Small intestine (tissue), 7 donors: ENCODE measurements around the gene LPP. TPM values are rescaled to one million over a fixed set of nuclear protein-coding genes. Genes with fewer than 3 reads are reported as not detected.

ENCODE experiments used
- DNase-seq, 2 donors: peaks; one replicate each; pipeline versions ENCODE4 v3.0.0 to v3.0.0-alpha.2; 2013
- FAIRE-seq: peaks from 2 replicates; lab custom pipeline; 2012; peaks lifted over from hg19 to GRCh38; lab: Jason Lieb, UNC
- H3K27ac ChIP-seq, 3 donors: one replicate each; pipeline ENCODE4 v1.5.1; 2013; ENCODE audit warnings: low read length in 2 of 3, mild to moderate bottlenecking in 2 of 3, control low read depth in 1 of 3, inconsistent platforms in 1 of 3, low read depth in 1 of 3, moderate library complexity in 1 of 3
- H3K27me3 ChIP-seq, 3 donors: one replicate each; pipeline ENCODE4 v1.6.1; 2013; ENCODE audit warnings: low read length in 3 of 3, inconsistent platforms in 1 of 3; ENCODE audit not compliant: control insufficient read depth in 3 of 3, insufficient read depth in 3 of 3
- H3K36me3 ChIP-seq, 3 donors: one replicate each; pipeline ENCODE4 v1.6.1; 2013; ENCODE audit warnings: low read length in 3 of 3, inconsistent platforms in 1 of 3, low read depth in 1 of 3, mild to moderate bottlenecking in 1 of 3, moderate library complexity in 1 of 3; ENCODE audit not compliant: control insufficient read depth in 3 of 3, insufficient read depth in 2 of 3
- H3K4me1 ChIP-seq, 3 donors: one replicate each; pipeline ENCODE4 v1.6.1; 2013; ENCODE audit warnings: low read length in 2 of 3, inconsistent platforms in 1 of 3, low read depth in 1 of 3, mild to moderate bottlenecking in 1 of 3, moderate library complexity in 1 of 3; ENCODE audit not compliant: control insufficient read depth in 3 of 3, insufficient read depth in 2 of 3
- H3K4me3 ChIP-seq, 3 donors: one replicate each; pipeline ENCODE4 v1.5.1; 2013; ENCODE audit warnings: low read length in 3 of 3, control low read depth in 1 of 3, inconsistent platforms in 1 of 3, low read depth in 1 of 3, mild to moderate bottlenecking in 1 of 3, moderate library complexity in 1 of 3
- H3K9me3 ChIP-seq, 2 donors: one replicate each; pipeline ENCODE4 v1.6.1; 2013; ENCODE audit warnings: low read depth in 1 of 2, low read length in 1 of 2; ENCODE audit not compliant: control insufficient read depth in 2 of 2, insufficient read depth in 1 of 2
- WGBS, 3 donors: extraction: QIAGEN DNeasy Blood & Tissue Kit; methylation state at CpG; one replicate each; pipeline ENCODE4 v1.1.7; 2013; 5-methylcytosine and 5-hydroxymethylcytosine counted together
- polyA plus RNA-seq, 4 donors: library from polyadenylated mRNA; stranded (reverse) in 3 of 4; unstranded in 1 of 4; fragments of 200-250 nt in 3 of 4; fragments of 120-200 nt in 1 of 4; gene quantifications; one replicate each; pipeline versions ENCODE4 v1.2.1 to v1.2.3, GENCODE V29; 2013
- donor health status: healthy with polysubstance abuse.
- donor health status: control.
- donor health status: control.
- donor health status: Bipolar disorder and iron deficiency.
- donor health status: healthy.

LPP gene
- polyA plus RNA-seq, 4 donors: 5.4 to 35.8 (median 12.4) TPM

DNA sequence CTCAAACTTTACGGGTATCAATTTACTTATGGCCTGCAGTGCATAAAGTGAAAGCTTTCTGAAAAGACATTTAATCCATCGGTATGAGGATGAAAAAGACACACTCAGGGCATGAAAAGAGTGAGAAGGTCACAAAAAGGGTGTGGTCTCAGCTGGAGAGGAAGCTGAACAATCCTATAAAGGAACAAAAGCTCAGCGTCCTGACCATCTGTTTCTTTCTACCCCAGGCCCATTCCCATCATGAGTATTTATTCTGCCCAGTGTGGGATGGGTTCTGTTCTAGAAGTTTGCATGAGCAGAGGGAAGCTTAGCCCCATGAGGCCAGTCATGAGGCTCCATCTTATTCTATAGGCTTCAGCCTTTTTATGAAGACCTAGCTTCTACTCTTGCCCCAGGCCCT is 144.6 kb downstream of the LPP start:
- Histone ChIP-seq H3K4me1 (peaks cover 14 to 38% (median 37%) of the 10 kb centered on the region in 3 donors), H3K27me3 (no peaks in the 10 kb centered on the region), H3K4me3 (no peak overlapping the region), H3K36me3 (peaks cover 0 to 3% (median 0%) of the 10 kb centered on the region in 3 donors), H3K9me3 (no peaks in the 10 kb centered on the region), H3K27ac (peak overlapping the region in 1 of 3 donors; percentile 36)
- DNase-seq (peak in 1 of 2 donors; percentile 29), FAIRE-seq (no peak)
- WGBS, 3 donors: 38 to 52% (median 48%) methylated on average over 3 of the region's 3 CpGs

DNA sequence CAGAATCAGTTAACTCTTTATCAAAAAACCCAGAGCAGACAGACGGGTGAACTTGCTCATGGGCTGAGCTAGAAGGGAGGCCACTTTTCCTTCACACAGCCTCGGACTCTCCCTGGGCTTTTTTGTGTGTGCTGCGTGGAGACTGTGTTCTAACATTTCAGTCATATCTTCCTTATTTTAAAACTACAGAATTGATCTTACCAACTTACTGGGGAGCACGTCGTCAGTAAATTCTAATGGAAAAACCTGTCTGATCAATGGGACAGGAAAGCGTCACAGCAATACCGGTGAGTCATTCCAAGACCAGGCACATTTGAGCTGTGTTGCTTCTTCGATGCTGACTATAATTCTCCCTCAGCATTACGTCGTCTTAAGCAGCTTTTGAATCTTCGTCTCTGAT is 145.1 kb downstream of the LPP start:
- no peaks in the 10 kb centered on the region for H3K27me3 ChIP-seq
- peaks cover 14 to 38% (median 37%) of the 10 kb centered on the region in 3 donors for H3K4me1 ChIP-seq
- DNase-seq (no peak), FAIRE-seq (no peak)
- 76 to 91% (median 80%) methylated on average over 11 of the region's 11 CpGs for WGBS, 3 donors
- no peaks in the 10 kb centered on the region for H3K9me3 ChIP-seq
- peak overlapping the region in 1 of 3 donors; percentile 36 for H3K27ac ChIP-seq
- peaks cover 0 to 3% (median 0%) of the 10 kb centered on the region in 3 donors for H3K36me3 ChIP-seq
- no peak overlapping the region for H3K4me3 ChIP-seq

DNA sequence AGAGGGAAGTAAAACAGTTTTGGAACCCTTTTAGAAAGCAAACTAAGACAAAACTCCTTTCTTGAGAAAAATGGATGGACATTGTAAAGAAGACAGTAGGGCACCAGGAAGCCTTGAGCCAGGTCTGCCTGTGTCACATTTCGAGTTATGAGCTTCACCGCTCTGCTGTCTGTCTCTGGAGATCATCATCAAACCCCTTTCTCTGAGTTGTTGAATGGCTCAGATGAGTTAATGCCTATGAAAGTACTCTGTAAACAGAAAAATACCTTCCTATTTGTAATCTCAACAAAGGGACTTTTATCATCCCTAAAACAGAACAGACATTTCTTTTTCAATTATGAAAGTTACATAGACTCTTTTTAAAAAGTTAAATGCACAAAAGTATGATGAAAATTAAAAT is 145.8 kb downstream of the LPP start:
- Histone ChIP-seq H3K27ac (no peak overlapping the region), H3K4me3 (no peak overlapping the region), H3K27me3 (no peaks in the 10 kb centered on the region), H3K36me3 (peaks cover 0 to 3% (median 0%) of the 10 kb centered on the region in 3 donors), H3K4me1 (peaks cover 14 to 35% (median 32%) of the 10 kb centered on the region in 3 donors), H3K9me3 (no peaks in the 10 kb centered on the region)
- no peak for FAIRE-seq
- 71 to 92% (median 84%) methylated on average over 2 of the region's 2 CpGs for WGBS, 3 donors
- no peak for DNase-seq

DNA sequence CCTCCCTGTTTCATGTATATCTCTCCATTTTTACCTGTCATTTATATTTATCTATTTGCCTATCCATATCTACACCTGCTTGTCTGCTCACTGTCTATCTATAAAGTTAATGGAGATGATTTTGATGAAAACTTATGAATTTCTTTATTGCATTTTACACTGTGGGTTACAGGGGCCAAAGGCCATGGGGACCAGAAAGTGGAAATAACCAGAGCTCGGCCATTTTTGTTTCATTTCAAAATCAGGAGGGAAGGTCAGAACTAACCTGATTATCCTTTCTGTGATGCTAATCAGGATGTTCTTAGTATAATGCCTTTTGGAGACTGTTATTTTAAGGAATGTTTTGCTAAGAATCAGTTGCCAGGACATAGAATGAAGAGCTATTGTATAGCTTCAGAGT is 147.2 kb downstream of the LPP start:
- FAIRE-seq (no peak), DNase-seq (no peak)
- H3K27ac ChIP-seq: no peak overlapping the region
- 85 to 96% (median 88%) methylated on average over 1 of the region's 1 CpG for WGBS, 3 donors
- no peak overlapping the region for H3K4me3 ChIP-seq
- no peaks in the 10 kb centered on the region for H3K9me3 ChIP-seq
- no peaks in the 10 kb centered on the region for H3K27me3 ChIP-seq
- peaks cover 5 to 20% (median 20%) of the 10 kb centered on the region in 3 donors for H3K4me1 ChIP-seq
- H3K36me3 ChIP-seq: peaks cover 0 to 2% (median 0%) of the 10 kb centered on the region in 3 donors

DNA sequence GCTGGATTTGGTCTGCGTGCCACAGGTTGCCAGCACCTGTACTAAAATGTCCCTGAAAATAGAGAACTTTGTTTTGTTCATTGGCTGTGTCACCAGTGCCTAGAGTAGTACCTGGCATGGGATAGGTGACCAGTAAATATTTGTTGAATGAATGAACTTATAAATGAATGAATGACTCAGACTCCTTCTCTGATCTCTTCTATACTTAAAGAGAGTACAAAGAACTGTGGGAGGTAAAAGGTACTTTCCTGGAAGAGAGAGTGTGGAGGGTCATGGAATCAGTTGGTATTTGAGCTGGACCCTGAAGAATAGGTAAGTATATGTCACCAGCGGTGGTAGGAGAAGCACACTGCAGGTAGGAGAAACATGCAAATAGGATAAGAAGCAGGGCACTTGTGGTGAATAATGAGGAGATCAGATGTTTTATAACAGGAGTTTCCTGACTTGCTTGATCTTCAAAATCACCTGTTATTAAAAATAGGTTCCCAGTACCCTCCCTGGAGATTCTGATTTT is 149.4 kb downstream of the LPP start:
- Histone ChIP-seq H3K4me3 (no peak overlapping the region), H3K4me1 (peaks cover 0 to 6% (median 4%) of the 10 kb centered on the region in 3 donors), H3K27ac (no peak overlapping the region), H3K27me3 (no peaks in the 10 kb centered on the region), H3K9me3 (no peaks in the 10 kb centered on the region), H3K36me3 (peaks cover 0 to 6% (median 0%) of the 10 kb centered on the region in 3 donors)
- no peak for FAIRE-seq
- DNase-seq: no peak
- WGBS, 3 donors: 94 to 100% (median 100%) methylated on average over 2 of the region's 2 CpGs

DNA sequence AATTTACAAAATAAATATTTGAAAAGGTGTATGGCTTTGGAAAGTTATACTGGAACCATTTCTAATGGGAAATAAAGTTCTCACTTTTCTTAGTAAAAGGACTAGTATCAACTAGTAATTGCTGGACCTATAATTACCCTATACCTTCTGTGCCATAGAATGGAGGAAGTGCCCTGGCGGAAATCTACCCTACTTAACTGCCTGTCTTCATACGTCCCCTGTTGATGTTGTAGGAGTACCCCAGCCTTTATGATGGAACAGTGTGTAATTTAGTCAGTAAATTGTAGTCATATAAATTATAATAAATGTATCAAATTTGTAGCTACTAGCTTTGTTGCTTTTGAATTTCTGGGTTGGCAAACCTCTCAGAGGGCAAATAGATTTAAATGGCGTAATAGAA is 149.9 kb downstream of the LPP start:
- 93 to 98% (median 93%) methylated on average over 3 of the region's 3 CpGs for WGBS, 3 donors
- Histone ChIP-seq H3K9me3 (no peaks in the 10 kb centered on the region), H3K27me3 (no peaks in the 10 kb centered on the region), H3K36me3 (peaks cover 0 to 6% (median 0%) of the 10 kb centered on the region in 3 donors), H3K4me1 (peaks cover 0 to 2% (median under 1%) of the 10 kb centered on the region in 3 donors), H3K4me3 (no peak overlapping the region), H3K27ac (no peak overlapping the region)
- DNase-seq: no peak
- FAIRE-seq: no peak

DNA sequence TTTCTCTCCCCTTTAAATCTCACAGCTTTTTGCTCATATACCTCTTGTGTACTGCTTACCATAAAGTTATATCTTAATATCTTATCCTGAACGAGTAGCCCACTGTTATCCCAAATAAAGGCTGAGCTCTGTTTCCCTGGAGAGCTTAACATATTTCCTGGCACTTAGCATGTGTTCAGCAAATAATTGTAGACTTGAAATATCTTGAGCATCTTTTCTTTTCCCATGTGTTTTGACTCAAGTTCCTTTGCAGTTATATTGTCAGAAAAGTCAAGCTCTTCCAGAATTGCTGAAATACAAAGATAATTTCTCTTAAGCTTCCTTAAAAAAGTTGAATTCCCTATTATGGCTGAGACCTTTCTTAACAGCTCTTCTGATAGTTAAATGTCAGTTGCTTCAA is 150.5 kb downstream of the LPP start:
- no peaks in the 10 kb centered on the region for H3K9me3 ChIP-seq
- peaks cover 0 to 6% (median 0%) of the 10 kb centered on the region in 3 donors for H3K36me3 ChIP-seq
- no peaks in the 10 kb centered on the region for H3K27me3 ChIP-seq
- DNase-seq (no peak), FAIRE-seq (no peak)
- 34 to 54% (median 38%) methylated on average over 1 of the region's 1 CpG for WGBS, 3 donors
- no peak overlapping the region for H3K4me3 ChIP-seq
- no peaks in the 10 kb centered on the region for H3K4me1 ChIP-seq
- no peak overlapping the region for H3K27ac ChIP-seq

DNA sequence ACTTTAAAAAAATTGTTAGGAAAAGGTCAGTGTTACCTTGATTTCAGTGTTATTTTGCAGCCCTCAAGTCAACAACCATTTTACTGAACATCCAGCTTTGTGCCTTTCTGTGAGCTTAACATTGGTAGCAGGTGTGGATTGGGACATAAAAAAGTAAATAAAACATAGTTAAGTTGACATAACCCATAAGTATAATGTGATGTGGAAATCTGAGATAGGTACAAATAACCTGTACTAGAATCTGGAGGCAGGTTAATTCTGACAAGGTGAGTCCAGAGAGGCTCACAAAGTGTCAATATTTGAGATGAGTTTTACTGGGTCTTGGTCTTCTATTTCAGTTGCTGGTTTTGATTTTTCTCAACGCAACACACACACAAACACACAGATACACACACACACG is 151.3 kb downstream of the LPP start:
- no peak for DNase-seq
- no peaks in the 10 kb centered on the region for H3K9me3 ChIP-seq
- no peaks in the 10 kb centered on the region for H3K4me1 ChIP-seq
- no peak overlapping the region for H3K4me3 ChIP-seq
- no peak overlapping the region for H3K27ac ChIP-seq
- 89 to 95% (median 94%) methylated on average over 2 of the region's 2 CpGs for WGBS, 3 donors
- no peak for FAIRE-seq
- no peaks in the 10 kb centered on the region for H3K27me3 ChIP-seq
- H3K36me3 ChIP-seq: peaks cover 0 to 6% (median 0%) of the 10 kb centered on the region in 3 donors
